K562 (cell line): ENCODE data around the gene PSMD1. TPM values are rescaled to one million over a fixed set of nuclear protein-coding genes. Genes with fewer than 3 reads are reported as not detected.
A peak's percentile ranks its signal among the peaks of the same experiment; 100 is the strongest.

Source experiments
- ARID1B ChIP-seq: fragments of 450-650 bp; IDR thresholded peaks from 2 replicates; pipeline ENCODE4 v1.6.1; 2016; ENCODE audit warnings: antibody characterized with exemption, mild to moderate bottlenecking, inconsistent platforms
- ARID3A ChIP-seq: IDR thresholded peaks from 2 replicates; pipeline ENCODE4 v1.6.1; 2012; ENCODE audit warnings: low read depth, low read length, improper control_type of control experiment, borderline replicate concordance
- C11orf30 ChIP-seq: fragments of 450-650 bp; IDR thresholded peaks from 2 replicates; pipeline ENCODE4 v1.6.1; 2016; ENCODE audit warnings: low read depth, mild to moderate bottlenecking
- CBFA2T2 ChIP-seq: fragments of 450-650 bp; conservative IDR thresholded peaks from 2 replicates; pipeline ENCODE4 v1.6.1; 2017; ENCODE audit warnings: mild to moderate bottlenecking
- FOSL1 ChIP-seq: fragments of 200-800 bp; sonication (Bioruptor generic); conservative IDR thresholded peaks from 2 replicates; pipeline ENCODE4 v1.6.1; 2016; ENCODE audit warnings: missing genetic modification characterization, missing compliant biosample characterization
- GTF2E2 ChIP-seq: fragments of 200-800 bp; sonication (Bioruptor generic); IDR thresholded peaks from 2 replicates; pipeline ENCODE4 v1.6.1; 2016; ENCODE audit warnings: missing genetic modification characterization, missing compliant biosample characterization
- GTF3C2 ChIP-seq: IDR thresholded peaks from 3 replicates; pipeline ENCODE4 v1.6.1; 2011; ENCODE audit warnings: borderline replicate concordance, mild to moderate bottlenecking, moderate library complexity; ENCODE audit not compliant: insufficient read length; ENCODE audit errors: extremely low read depth
- HMG20A ChIP-seq: fragments of 450-650 bp; formaldehyde crosslinking; conservative IDR thresholded peaks from 2 replicates; pipeline ENCODE4 v1.4.0; 2020; ENCODE audit warnings: mild to moderate bottlenecking, mixed read lengths
- LCOR ChIP-seq: sonication (generic); formaldehyde crosslinking; IDR thresholded peaks from 2 replicates; pipeline ENCODE4 v1.8.0; 2022; ENCODE audit warnings: mild to moderate bottlenecking, missing genetic modification reagents
- MAFK ChIP-seq: IDR thresholded peaks from 2 replicates; pipeline ENCODE4 v1.6.1; 2011; ENCODE audit warnings: low read length, improper control_type of control experiment
- NBN ChIP-seq: fragments of 450-650 bp; IDR thresholded peaks from 2 replicates; pipeline ENCODE4 v1.6.1; 2016; ENCODE audit warnings: low read depth, mild to moderate bottlenecking
- PRMT5 ChIP-seq: sonication (generic); formaldehyde crosslinking; IDR thresholded peaks from 2 replicates; pipeline ENCODE4 v1.5.0; 2020; ENCODE audit warnings: missing genetic modification reagents
- RHOXF2B ChIP-seq: fragments of 250-450 bp; sonication (Bioruptor Pico); conservative IDR thresholded peaks from 2 replicates; pipeline ENCODE4 v1.5.1; 2021
- SAP30 ChIP-seq: fragments of 200-600 bp; sonication (generic); IDR thresholded peaks from 2 replicates; pipeline ENCODE4 v1.6.1; 2012; ENCODE audit warnings: borderline replicate concordance, low read depth, mild to moderate bottlenecking, moderate library complexity, low read length, control low read depth, inconsistent platforms; ENCODE audit not compliant: insufficient read depth, poor library complexity, severe bottlenecking
- TCF3 ChIP-seq: sonication (generic); formaldehyde crosslinking; IDR thresholded peaks from 2 replicates; pipeline ENCODE4 v1.4.0; 2020; ENCODE audit warnings: mild to moderate bottlenecking, missing genetic modification reagents
- ZNF121 ChIP-seq: sonication (generic); formaldehyde crosslinking; conservative IDR thresholded peaks from 2 replicates; pipeline ENCODE4 v1.8.0; 2022; ENCODE audit warnings: missing genetic modification reagents
- ZNF212 ChIP-seq: fragments of 450-650 bp; formaldehyde crosslinking; IDR thresholded peaks from 2 replicates; pipeline ENCODE4 v1.4.0; 2020; ENCODE audit warnings: mild to moderate bottlenecking
- ZNF518B ChIP-seq: fragments of 250-450 bp; sonication (Bioruptor Pico); IDR thresholded peaks from 2 replicates; pipeline ENCODE4 v1.5.0; 2021; ENCODE audit warnings: mild to moderate bottlenecking, moderate library complexity
- ZNF551 ChIP-seq: fragments of 250-450 bp; sonication (Bioruptor Pico); IDR thresholded peaks from 2 replicates; pipeline ENCODE4 v1.5.0; 2021; ENCODE audit warnings: mild to moderate bottlenecking, moderate library complexity
- ZNF561 ChIP-seq: fragments of 450-650 bp; formaldehyde crosslinking; conservative IDR thresholded peaks from 2 replicates; pipeline ENCODE4 v1.4.0; 2020; ENCODE audit warnings: mild to moderate bottlenecking, moderate library complexity
- ZNF668 ChIP-seq: fragments of 250-450 bp; sonication (Bioruptor Pico); IDR thresholded peaks from 2 replicates; pipeline ENCODE4 v1.8.0; 2022; ENCODE audit warnings: mild to moderate bottlenecking, inconsistent platforms
- polyA plus RNA-seq, 8 experiments: library from polyadenylated mRNA; depleted of rRNA in 4 of 8; stranded (reverse) in 5 of 8; unstranded in 3 of 8; fragments of >200 nt; fragmentation: Nextera tagmentation in 2 of 8; fragmentation: Illumina TruSeq in 1 of 8; extraction: Ambion mirVana in 2 of 8; extraction: Trizol in 1 of 8; gene quantifications; 2 replicates each; pipeline versions ENCODE4 v1.2.1 to v1.2.3, GENCODE V29; 2011 to 2014; ENCODE audit warnings: inconsistent platforms in 1 of 8, missing spikeins in 1 of 8
- total RNA-seq, 7 experiments: library from RNA; depleted of rRNA in 6 of 7; stranded (reverse); fragments of >200 nt in 6 of 7; fragmentation: Illumina TruSeq in 2 of 7; extraction: Trizol in 2 of 7; gene quantifications; 2 replicates each; pipeline versions ENCODE4 v1.2.1 to v1.2.3, GENCODE V29; 2011 to 2021; ENCODE audit warnings: low replicate concordance in 1 of 7

PSMD1 gene
- total and polyA plus RNA-seq, 9 of the 15 experiments (the other 6 are each of a cell fraction or from before 2014, with no cell fraction given): 100 to 257 (median 147) TPM

DNA sequence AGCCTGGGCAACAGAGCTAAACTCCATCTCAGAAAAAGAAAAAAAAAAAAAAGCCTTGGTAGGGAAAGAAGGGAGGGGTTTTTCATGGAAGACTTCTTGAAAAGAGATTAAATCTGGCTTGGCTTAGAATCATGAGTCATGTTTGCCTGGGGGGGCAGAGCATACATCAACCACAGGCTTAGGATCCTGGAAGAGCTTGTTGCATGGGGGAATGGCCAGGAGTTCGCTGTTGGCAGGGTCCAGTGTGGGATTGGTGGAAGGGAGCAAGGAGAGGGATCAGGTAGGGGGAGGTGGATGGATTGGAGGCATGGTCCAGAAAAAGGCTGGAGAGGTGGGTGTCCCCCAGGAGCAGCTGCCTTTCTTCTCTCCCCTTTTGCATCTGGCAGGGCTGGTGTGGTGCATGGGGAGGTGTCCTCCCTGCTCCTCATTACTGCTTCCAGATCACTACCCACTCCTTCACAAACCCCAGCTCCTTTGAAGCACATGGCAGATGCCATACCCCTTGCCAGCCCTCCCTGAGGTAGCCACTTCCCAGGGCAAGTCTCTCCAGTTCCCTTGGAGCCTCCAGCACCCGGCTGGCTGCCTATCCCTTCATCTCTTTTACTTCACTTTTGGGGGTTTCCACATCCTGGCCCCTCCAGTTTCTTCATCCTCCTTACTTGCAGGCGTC lies 144.3 kb downstream of the PSMD1 start (continued):
- TF ChIP-seq ZNF212 (CRISPR knock-in tag): no peak
- TF ChIP-seq FOSL1 (tag): peak; percentile 88
- no peak for TF ChIP-seq GTF2E2
- no peak for TF ChIP-seq NBN
- TF ChIP-seq PRMT5 (CRISPR knock-in tag): no peak
- TF ChIP-seq ZNF668: no peak
- peak; percentile 44; the same call in 1 of the 2 replicates for TF ChIP-seq MAFK
- TF ChIP-seq C11orf30: peak; percentile 69; the same call in 1 of the 2 replicates
- TF ChIP-seq ZNF561 (CRISPR knock-in tag): no peak
- no peak for TF ChIP-seq GTF3C2
- TF ChIP-seq TCF3 (CRISPR knock-in tag): no peak
- TF ChIP-seq SAP30: no peak
- no peak for TF ChIP-seq HMG20A
- TF ChIP-seq ARID1B: peak; percentile 78
- TF ChIP-seq CBFA2T2: no peak
- TF ChIP-seq ZNF551 (CRISPR knock-in tag): no peak
- no peak for TF ChIP-seq ARID3A
- TF ChIP-seq ZNF518B (CRISPR knock-in tag): no peak
- no peak for TF ChIP-seq RHOXF2B (CRISPR knock-in tag)
- TF ChIP-seq LCOR (CRISPR knock-in tag): no peak
- TF ChIP-seq ZNF121 (CRISPR knock-in tag): no peak
